NT2/D1 (cell line): ENCODE data around the gene GFER.

Experiments
- DNase-seq: peaks from one replicate; pipeline ENCODE4 v3.0.0-alpha.2; 2011; ENCODE audit warnings: low read depth, low spot score
- H3K27me3 ChIP-seq: 2 replicates; pipeline ENCODE4 v1.6.0; 2011; ENCODE audit warnings: mild to moderate bottlenecking; ENCODE audit not compliant: insufficient read length, insufficient read depth
- H3K36me3 ChIP-seq: 2 replicates; pipeline ENCODE4 v1.6.1; 2011; ENCODE audit warnings: mild to moderate bottlenecking, low read length, mixed read lengths; ENCODE audit not compliant: insufficient read depth, insufficient read length
- H3K4me1 ChIP-seq: 2 replicates; pipeline ENCODE4 v1.5.1; 2011; ENCODE audit not compliant: insufficient read depth, insufficient read length
- H3K4me3 ChIP-seq: 2 replicates; pipeline ENCODE4 v1.5.1; 2011; ENCODE audit warnings: low read depth; ENCODE audit not compliant: insufficient read length
- H3K9ac ChIP-seq: 2 replicates; pipeline ENCODE4 v1.6.0; 2011; ENCODE audit warnings: low read depth; ENCODE audit not compliant: insufficient read length
- H3K9me3 ChIP-seq: 2 replicates; pipeline ENCODE4 v1.5.1; 2011; ENCODE audit warnings: mild to moderate bottlenecking, low read length; ENCODE audit not compliant: insufficient read depth
- SUZ12 ChIP-seq: IDR thresholded peaks from 2 replicates; pipeline ENCODE4 v1.6.1; 2011; ENCODE audit not compliant: insufficient read length, insufficient read depth; ENCODE audit errors: extremely low read depth
- YY1 ChIP-seq: IDR thresholded peaks from 2 replicates; pipeline ENCODE4 v1.6.1; 2011; ENCODE audit not compliant: insufficient read length, insufficient read depth
- ZNF274 ChIP-seq: IDR thresholded peaks from 2 replicates; pipeline ENCODE4 v1.6.1; 2011; ENCODE audit warnings: mild to moderate bottlenecking, low read depth, low read length

GFER gene

DNA sequence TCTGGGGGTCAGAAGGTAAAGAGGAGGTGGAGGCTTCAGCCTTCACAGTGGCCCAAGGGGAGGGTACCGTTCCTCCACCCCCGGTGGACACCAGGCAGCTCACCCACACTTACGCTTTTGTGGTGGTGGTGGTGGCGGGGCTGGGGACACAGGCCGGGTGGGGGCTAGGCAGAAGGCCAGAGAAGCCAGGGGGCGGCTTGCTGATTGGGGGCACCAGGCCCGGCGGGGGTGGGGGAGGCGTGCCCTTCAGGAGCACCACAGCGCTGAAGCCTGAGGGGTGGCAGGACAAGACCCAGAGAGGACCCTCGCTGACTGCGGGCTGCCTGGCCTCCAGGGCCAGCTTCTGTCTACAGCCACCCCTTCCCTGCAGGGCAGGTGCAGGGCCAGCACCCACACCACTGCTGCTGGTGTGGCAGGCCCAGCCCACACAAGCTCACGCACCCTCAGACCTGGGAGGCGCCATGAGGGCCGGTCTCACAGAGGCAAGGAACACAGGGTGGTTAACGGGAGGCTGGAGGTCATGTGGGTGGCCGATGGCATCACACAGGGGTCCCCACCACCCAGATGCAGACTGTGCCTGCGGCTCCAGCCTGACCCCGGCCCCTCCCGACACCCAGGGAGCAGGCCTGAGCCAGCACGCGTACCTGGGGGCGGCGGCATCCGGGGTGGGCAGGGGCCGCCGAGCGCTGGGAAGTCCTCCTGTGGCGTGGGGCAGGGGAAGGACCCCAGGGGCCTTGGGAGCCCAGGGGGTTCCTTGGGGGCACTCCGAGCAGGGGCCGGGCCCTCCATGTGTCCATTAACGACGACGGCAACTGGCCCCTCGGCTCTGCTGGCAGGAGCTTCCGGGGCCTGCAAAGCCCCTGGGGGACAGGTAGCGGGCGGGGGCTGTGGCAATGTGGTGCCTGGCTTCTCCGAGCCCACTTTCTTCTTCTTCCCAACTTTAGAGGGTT, 15.1 kb downstream of the GFER start:
- TF ChIP-seq YY1 (no peak), SUZ12 (no peak), ZNF274 (no peak)
- Histone ChIP-seq H3K36me3 (peaks cover 81% of the 10 kb centered on the region), H3K9me3 (no peaks in the 10 kb centered on the region), H3K4me1 (peaks cover 10% of the 10 kb centered on the region), H3K4me3 (no peak overlapping the region), H3K27me3 (no peaks in the 10 kb centered on the region), H3K9ac (no peak overlapping the region)
- no peak for DNase-seq

DNA sequence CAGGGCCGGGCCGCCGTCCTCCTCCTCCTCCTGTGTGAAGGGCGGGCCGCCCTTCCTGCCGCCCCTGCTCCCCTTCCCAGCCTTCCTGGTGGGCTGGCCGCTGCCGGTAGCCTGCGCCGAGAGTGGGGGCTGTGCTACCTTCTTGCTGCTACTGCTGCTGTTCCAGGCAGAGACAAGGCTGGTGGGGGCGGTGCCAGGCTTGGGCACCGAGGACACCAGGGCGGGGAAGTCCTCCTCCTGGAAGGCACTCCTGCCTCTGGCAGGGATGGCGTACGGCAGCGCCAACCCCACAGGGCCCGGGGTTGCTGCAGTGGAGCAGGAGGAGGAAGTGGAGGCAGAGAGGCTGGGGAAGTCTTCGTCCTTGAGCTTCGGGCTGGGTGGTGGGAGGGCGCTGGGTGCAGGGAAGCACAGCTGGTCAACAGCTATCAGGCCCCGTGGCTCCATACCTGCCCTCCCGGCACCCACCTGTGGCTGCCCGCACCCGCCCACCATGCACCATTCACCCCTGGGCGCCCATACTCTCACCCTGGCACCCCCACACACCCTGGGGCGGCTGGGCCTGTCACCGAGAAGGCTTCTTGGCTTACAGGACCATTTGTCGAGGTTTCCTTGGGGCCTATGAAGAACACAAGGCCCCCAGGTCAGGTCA, 16.0 kb downstream of the GFER start:
- DNase-seq = no peak
- H3K27me3 ChIP-seq = no peaks in the 10 kb centered on the region
- no peak for TF ChIP-seq SUZ12
- no peak for TF ChIP-seq YY1
- no peak for TF ChIP-seq ZNF274
- H3K4me1 ChIP-seq = peaks cover 19% of the 10 kb centered on the region
- H3K4me3 ChIP-seq = no peak overlapping the region
- no peaks in the 10 kb centered on the region for H3K9me3 ChIP-seq
- peaks cover 89% of the 10 kb centered on the region for H3K36me3 ChIP-seq
- no peak overlapping the region for H3K9ac ChIP-seq

DNA sequence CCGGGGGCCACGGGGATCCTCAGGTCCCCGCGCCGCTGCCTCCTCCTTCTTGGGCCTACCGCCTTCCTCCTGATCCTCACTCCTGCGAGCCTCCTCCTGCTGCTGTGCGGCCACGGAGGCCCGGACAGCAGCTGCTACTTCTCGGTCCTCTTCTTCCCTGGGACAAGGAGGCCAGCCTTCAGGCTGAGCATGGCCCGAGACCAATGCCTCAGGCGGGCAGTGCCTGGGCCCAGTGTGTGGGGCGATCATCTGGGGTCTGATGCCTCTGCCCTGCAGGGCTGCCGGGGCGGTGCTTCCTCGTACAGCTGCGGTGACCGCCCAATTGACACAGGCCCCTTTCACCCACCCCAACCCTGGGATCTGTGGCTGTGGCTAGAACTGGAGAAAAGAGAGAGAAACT, 17.0 kb downstream of the GFER start:
- H3K4me3 ChIP-seq = no peak overlapping the region
- H3K27me3 ChIP-seq = no peaks in the 10 kb centered on the region
- TF ChIP-seq SUZ12 (no peak), YY1 (no peak), ZNF274 (no peak)
- peaks cover 90% of the 10 kb centered on the region for H3K36me3 ChIP-seq
- DNase-seq = no peak
- no peak overlapping the region for H3K9ac ChIP-seq
- no peaks in the 10 kb centered on the region for H3K9me3 ChIP-seq
- H3K4me1 ChIP-seq = peaks cover 21% of the 10 kb centered on the region

DNA sequence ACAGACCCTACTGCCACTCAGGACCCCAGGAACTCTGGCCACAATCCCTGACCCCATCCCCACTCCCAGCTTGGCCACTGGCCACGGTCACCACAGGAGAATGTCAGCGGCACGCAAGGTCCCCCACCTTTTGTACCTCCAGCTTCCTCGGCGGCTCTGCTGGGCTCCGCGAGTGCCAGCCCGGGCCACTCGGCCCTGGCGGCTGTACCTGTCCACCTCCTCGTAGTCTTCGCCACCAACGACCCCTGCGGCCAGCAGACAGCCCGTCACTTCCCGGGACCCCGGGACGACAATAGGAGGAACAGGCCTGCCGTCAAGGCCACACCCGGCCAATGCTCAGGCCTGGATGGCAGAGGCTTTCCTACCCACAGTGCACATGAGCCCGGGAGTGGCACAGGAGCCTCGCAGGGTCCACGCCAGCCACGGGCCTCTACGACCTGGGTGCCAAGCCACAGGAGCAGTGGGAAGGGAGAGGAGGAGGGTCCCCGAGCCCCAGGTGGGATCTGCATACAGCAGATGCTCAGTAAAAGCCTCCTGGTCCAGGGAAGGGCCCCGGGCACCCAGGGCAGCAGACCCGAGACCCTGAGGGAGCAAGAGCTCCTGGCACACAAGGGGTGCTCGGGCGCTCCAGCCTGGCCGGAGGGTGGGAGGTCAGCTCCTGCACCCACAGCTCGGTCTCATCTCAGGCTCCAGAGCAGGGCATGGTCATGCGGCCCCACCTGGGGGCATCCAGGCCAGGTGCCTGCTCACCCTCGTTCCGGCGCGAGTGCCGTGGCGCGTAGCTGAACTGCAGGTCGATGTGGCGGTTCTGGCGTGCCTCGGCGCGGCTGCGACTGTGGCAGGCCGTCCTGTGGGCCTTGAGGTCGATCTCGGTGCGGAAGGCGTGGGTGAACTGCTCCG, 17.7 kb downstream of the GFER start:
- TF ChIP-seq ZNF274 (no peak), SUZ12 (no peak), YY1 (no peak)
- Histone ChIP-seq H3K36me3 (peaks cover 90% of the 10 kb centered on the region), H3K9ac (no peak overlapping the region), H3K4me1 (peaks cover 27% of the 10 kb centered on the region), H3K9me3 (no peaks in the 10 kb centered on the region), H3K4me3 (no peak overlapping the region), H3K27me3 (no peaks in the 10 kb centered on the region)
- no peak for DNase-seq

DNA sequence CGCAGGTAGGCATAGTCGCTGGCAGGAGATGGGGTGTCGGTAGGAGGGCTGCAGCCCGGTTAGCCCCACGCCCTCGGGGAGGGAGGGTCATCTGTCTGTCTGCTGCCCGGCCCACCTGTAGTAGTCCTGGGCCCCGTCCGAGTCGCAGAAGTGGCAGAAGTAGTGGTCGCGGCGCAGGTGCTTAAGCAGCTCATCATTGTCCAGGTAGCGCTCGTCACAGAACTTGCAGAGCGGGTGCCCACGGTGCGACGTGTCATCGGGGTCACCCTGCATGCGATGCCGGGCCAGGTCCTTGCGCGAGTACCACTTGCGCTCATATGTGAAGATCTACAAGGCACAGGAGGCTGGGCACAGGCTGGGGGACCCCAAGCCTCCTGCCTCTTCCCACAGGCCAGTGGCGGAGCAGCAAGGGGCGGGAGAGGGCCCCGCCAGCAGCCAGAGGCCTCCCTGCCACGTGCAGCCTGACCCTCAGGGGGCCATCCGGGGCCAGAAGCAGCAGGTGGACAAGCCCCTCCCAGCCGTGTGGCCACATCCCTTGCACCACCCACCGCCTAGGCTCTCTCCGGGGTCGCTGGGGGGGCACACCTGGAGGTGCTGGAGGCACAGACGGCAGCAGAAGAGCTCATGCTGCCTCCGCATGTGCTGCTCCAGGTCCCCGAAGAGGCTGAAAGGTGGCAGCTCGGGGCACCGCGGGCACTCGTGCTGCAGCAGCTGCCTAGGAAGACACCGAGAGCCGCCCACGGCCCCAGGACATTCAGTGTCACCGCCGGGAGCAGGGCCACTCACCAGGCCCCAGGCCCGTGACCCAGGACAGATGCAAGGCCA, 18.6 kb downstream of the GFER start:
- H3K36me3 ChIP-seq = peaks cover 90% of the 10 kb centered on the region
- H3K27me3 ChIP-seq = no peaks in the 10 kb centered on the region
- no peaks in the 10 kb centered on the region for H3K9me3 ChIP-seq
- no peak for DNase-seq
- peak overlapping the region; percentile 78 for H3K9ac ChIP-seq
- H3K4me3 ChIP-seq = no peak overlapping the region
- TF ChIP-seq ZNF274 (no peak), YY1 (no peak), SUZ12 (no peak)
- H3K4me1 ChIP-seq = peaks cover 35% of the 10 kb centered on the region

DNA sequence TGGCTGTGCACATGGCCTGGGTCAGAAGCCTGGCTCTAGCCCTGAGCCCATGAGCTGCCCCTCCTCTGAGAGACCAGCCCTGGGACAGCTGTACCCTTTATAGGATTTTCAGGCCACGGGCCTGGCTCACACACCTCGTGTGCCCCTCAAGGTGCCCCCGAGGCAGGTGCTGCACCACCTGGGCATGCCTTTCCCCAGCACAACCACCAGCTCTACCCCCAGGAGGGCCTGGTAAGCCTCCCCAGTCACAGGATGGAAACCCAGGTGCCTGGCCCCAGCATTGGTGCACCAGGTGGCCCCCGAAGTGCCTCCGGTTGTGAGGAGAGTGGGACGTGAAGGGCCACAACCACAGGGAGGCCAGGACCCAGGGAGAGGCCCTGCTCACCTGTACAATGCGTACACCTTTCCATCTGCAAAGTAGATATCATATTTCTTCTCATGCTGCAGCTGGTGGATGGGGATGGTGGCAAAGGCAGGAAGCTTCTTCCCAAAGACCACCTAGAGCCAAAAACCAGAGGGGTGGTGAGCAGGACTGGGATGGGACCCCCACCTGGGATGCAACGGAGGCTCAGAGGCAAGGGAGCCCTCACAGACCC, 19.3 kb downstream of the GFER start:
- peaks cover 38% of the 10 kb centered on the region for H3K4me1 ChIP-seq
- H3K27me3 ChIP-seq = no peaks in the 10 kb centered on the region
- no peaks in the 10 kb centered on the region for H3K9me3 ChIP-seq
- no peak overlapping the region for H3K4me3 ChIP-seq
- H3K36me3 ChIP-seq = peaks cover 90% of the 10 kb centered on the region
- H3K9ac ChIP-seq = peak overlapping the region; percentile 78
- TF ChIP-seq YY1 (no peak), SUZ12 (no peak), ZNF274 (no peak)
- no peak for DNase-seq
